ENCODE measurements around the gene CCNQ.
A peak's percentile ranks its signal among the peaks of the same experiment; 100 is the strongest.

The CCNQ gene

GRCh38 chrX:153556767-153557166 lies 42.2 kb downstream of the CCNQ start:
- TF ChIP-seq TEAD4 (IDR thresholded peaks at IDR 0.05), result no peak
- TF ChIP-seq ZBTB7A (IDR thresholded peaks at IDR 0.05; ENCODE audit: low read depth), result no peak
- TF ChIP-seq TCF12 (IDR thresholded peaks at IDR 0.05; ENCODE audit: low read depth), result no peak
- no peak for TF ChIP-seq EP300 (IDR thresholded peaks at IDR 0.05; ENCODE audit: borderline replicate concordance)
- no peak for TF ChIP-seq NFIC (IDR thresholded peaks at IDR 0.05)
- TF ChIP-seq RAD21 (IDR thresholded peaks at IDR 0.05; ENCODE audit: low read depth), result no peak
- no peak for TF ChIP-seq CEBPB (IDR thresholded peaks at IDR 0.05)
- TF ChIP-seq CREB1 (IDR thresholded peaks at IDR 0.05; ENCODE audit: low read depth), result no peak
- no peak for TF ChIP-seq FOXM1 (IDR thresholded peaks at IDR 0.05; ENCODE audit: borderline replicate concordance, low read depth)
- no peak for TF ChIP-seq REST (IDR thresholded peaks at IDR 0.05; ENCODE audit: low read depth)
- no peak for TF ChIP-seq TAF1 (IDR thresholded peaks at IDR 0.05; ENCODE audit: low read depth)
- no peak for TF ChIP-seq USF1 (IDR thresholded peaks at IDR 0.05)
- TF ChIP-seq MAX (IDR thresholded peaks at IDR 0.05), result no peak
- TF ChIP-seq EGR1 (IDR thresholded peaks at IDR 0.05), result no peak
- no peak for TF ChIP-seq YY1 (IDR thresholded peaks at IDR 0.05; ENCODE audit: low read depth)

- TF ChIP-seq RAD21 (IDR thresholded peaks at IDR 0.05; ENCODE audit: low read depth) (peak; percentile 69), YY1 (IDR thresholded peaks at IDR 0.05; ENCODE audit: low read depth) (no peak)
Measured at GRCh38 chrX:153554519-153555167, 44.3 kb downstream of the CCNQ start.

- TF ChIP-seq ZBTB7A (IDR thresholded peaks at IDR 0.05; ENCODE audit: low read depth) (no peak), TAF1 (IDR thresholded peaks at IDR 0.05; ENCODE audit: low read depth) (no peak), EGR1 (IDR thresholded peaks at IDR 0.05) (no peak), FOXM1 (IDR thresholded peaks at IDR 0.05; ENCODE audit: borderline replicate concordance, low read depth) (no peak), REST (IDR thresholded peaks at IDR 0.05; ENCODE audit: low read depth) (no peak), TEAD4 (IDR thresholded peaks at IDR 0.05) (no peak), NFIC (IDR thresholded peaks at IDR 0.05) (no peak), CREB1 (IDR thresholded peaks at IDR 0.05; ENCODE audit: low read depth) (no peak), USF1 (IDR thresholded peaks at IDR 0.05) (no peak), EP300 (IDR thresholded peaks at IDR 0.05; ENCODE audit: borderline replicate concordance) (no peak), YY1 (IDR thresholded peaks at IDR 0.05; ENCODE audit: low read depth) (no peak), RAD21 (IDR thresholded peaks at IDR 0.05; ENCODE audit: low read depth) (no peak), MAX (IDR thresholded peaks at IDR 0.05) (no peak), TCF12 (IDR thresholded peaks at IDR 0.05; ENCODE audit: low read depth) (no peak), CEBPB (IDR thresholded peaks at IDR 0.05) (no peak)
Measured at GRCh38 chrX:153551135-153551534, 47.8 kb downstream of the CCNQ start.

GRCh38 chrX:153549807-153550206 lies 49.1 kb downstream of the CCNQ start:
- TF ChIP-seq ZBTB7A (IDR thresholded peaks at IDR 0.05; ENCODE audit: low read depth), result no peak
- TF ChIP-seq REST (IDR thresholded peaks at IDR 0.05; ENCODE audit: low read depth), result no peak
- TF ChIP-seq TCF12 (IDR thresholded peaks at IDR 0.05; ENCODE audit: low read depth), result no peak
- no peak for TF ChIP-seq CREB1 (IDR thresholded peaks at IDR 0.05; ENCODE audit: low read depth)
- TF ChIP-seq EP300 (IDR thresholded peaks at IDR 0.05; ENCODE audit: borderline replicate concordance), result no peak
- TF ChIP-seq RAD21 (IDR thresholded peaks at IDR 0.05; ENCODE audit: low read depth), result no peak
- no peak for TF ChIP-seq USF1 (IDR thresholded peaks at IDR 0.05)
- TF ChIP-seq FOXM1 (IDR thresholded peaks at IDR 0.05; ENCODE audit: borderline replicate concordance, low read depth), result no peak
- TF ChIP-seq TAF1 (IDR thresholded peaks at IDR 0.05; ENCODE audit: low read depth), result no peak
- TF ChIP-seq TEAD4 (IDR thresholded peaks at IDR 0.05), result no peak
- TF ChIP-seq EGR1 (IDR thresholded peaks at IDR 0.05), result no peak
- no peak for TF ChIP-seq MAX (IDR thresholded peaks at IDR 0.05)
- no peak for TF ChIP-seq CEBPB (IDR thresholded peaks at IDR 0.05)
- no peak for TF ChIP-seq YY1 (IDR thresholded peaks at IDR 0.05; ENCODE audit: low read depth)
- TF ChIP-seq NFIC (IDR thresholded peaks at IDR 0.05), result no peak

Data from Ishikawa (cell line).